Astrocyte of the cerebellum (primary cell): ENCODE results near the gene ARHGEF10L.

Experiments
- DNase-seq: peaks from one replicate; pipeline ENCODE4 v3.0.0-alpha.2; 2011; ENCODE audit warnings: low read depth
- H3K4me3 ChIP-seq: 2 replicates; pipeline ENCODE4 v1.5.1; 2011; ENCODE audit warnings: mild to moderate bottlenecking, low read depth, low read length, moderate library complexity
- in situ Hi-C: cut with HindIII; loops from 2 replicates; pipeline ENCODE4 v1.10.0; 2017; ENCODE audit warnings: low sequenced_read_pairs
- TF ChIP-seq, protein P1 (sequence below): IDR thresholded peaks from 2 replicates; pipeline ENCODE4 v1.5.1; 2012; ENCODE audit warnings: low read length, low read depth, moderate library complexity, mild to moderate bottlenecking; ENCODE audit errors: missing control alignments

The ARHGEF10L gene

GRCh38 chr1:17599291-17599953, 59.9 kb downstream of the ARHGEF10L start:
- DNase-seq = no peak
- H3K4me3 ChIP-seq = no peak overlapping the region
- in situ Hi-C loops = no loop called here
- TF ChIP-seq, protein P1, sequence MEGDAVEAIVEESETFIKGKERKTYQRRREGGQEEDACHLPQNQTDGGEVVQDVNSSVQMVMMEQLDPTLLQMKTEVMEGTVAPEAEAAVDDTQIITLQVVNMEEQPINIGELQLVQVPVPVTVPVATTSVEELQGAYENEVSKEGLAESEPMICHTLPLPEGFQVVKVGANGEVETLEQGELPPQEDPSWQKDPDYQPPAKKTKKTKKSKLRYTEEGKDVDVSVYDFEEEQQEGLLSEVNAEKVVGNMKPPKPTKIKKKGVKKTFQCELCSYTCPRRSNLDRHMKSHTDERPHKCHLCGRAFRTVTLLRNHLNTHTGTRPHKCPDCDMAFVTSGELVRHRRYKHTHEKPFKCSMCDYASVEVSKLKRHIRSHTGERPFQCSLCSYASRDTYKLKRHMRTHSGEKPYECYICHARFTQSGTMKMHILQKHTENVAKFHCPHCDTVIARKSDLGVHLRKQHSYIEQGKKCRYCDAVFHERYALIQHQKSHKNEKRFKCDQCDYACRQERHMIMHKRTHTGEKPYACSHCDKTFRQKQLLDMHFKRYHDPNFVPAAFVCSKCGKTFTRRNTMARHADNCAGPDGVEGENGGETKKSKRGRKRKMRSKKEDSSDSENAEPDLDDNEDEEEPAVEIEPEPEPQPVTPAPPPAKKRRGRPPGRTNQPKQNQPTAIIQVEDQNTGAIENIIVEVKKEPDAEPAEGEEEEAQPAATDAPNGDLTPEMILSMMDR = no peak

DNA sequence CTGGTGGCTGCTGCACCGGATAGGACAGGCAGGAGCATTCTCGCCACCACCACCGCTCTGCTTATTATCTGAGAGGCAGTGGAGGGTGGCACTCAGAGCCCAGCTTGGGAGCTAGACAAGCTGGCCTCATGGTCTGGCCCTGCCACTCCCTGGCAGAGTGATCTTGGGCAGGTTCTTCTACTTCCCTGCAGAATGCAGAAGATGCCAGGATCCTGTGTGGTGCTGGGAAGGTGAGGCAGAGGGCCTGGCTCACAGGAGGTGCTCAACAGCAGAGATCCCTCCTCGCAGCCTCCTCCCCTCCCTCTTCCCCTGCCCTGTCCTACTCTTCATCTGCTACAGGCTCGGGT, 60.4 kb downstream of the ARHGEF10L start:
- TF ChIP-seq, protein P1 = no peak

DNA sequence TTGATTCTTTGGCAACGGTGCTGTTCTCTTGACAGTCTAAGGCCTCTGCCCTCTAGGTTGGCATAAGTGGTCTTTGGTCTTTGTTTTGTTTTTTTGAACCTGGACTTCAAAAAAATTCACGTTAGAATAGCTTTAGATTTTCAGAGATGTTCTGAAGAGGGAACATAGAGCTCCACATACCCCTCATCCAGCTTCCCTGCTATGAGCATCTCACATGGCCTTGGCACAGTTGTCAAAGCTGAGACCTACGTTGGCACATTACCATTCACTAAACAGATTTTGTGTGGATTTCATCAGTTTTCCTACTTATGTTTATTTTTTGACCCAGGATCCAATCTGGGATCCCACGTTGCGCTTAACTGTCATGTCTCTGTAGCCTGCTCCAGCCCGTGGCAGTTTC, 60.8 kb downstream of the ARHGEF10L start:
- no peak for DNase-seq
- TF ChIP-seq, protein P1 = no peak
- in situ Hi-C loops = loop anchor here (5.0 kb wide), 1 partner anchor 103 kb away; no protein-coding TSS in a partner anchor
- no peak overlapping the region for H3K4me3 ChIP-seq

More for the DNA sequence above, 60.4 kb downstream of the ARHGEF10L start:
- in situ Hi-C loops = loop anchor here (5.0 kb wide), 1 partner anchor 103 kb away; no protein-coding TSS in a partner anchor
- no peak for DNase-seq
- H3K4me3 ChIP-seq = no peak overlapping the region

GRCh38 chr1:17601643-17602382, 62.3 kb downstream of the ARHGEF10L start:
- TF ChIP-seq, protein P1 = no peak

GRCh38 chr1:17603091-17603841, 63.8 kb downstream of the ARHGEF10L start:
- TF ChIP-seq, protein P1 = no peak
- in situ Hi-C loops = loop anchor here (5.0 kb wide), 1 partner anchor 106 kb away; no protein-coding TSS in a partner anchor
- DNase-seq = no peak
- no peak overlapping the region for H3K4me3 ChIP-seq

More at GRCh38 chr1:17601643-17602382, 62.3 kb downstream of the ARHGEF10L start:
- in situ Hi-C loops = loop anchor here (5.0 kb wide), 1 partner anchor 105 kb away; no protein-coding TSS in a partner anchor
- no peak overlapping the region for H3K4me3 ChIP-seq
- no peak for DNase-seq
